HG02759 (cell line): ENCODE measurements around the gene BRIP1.
"Not testable (repeated sequence)": the region's sequence is repeated elsewhere in the genome, so short reads cannot be mapped to it uniquely, and the experiment has no call there.

Experiments used
- ATAC-seq: cut with Tn5 transposase; IDR thresholded peaks from one replicate; pipeline ENCODE4 v1.9.1; 2021; ENCODE audit warnings: mild to moderate bottlenecking, moderate library complexity; ENCODE audit not compliant: unreplicated experiment

BRIP1 gene

DNA sequence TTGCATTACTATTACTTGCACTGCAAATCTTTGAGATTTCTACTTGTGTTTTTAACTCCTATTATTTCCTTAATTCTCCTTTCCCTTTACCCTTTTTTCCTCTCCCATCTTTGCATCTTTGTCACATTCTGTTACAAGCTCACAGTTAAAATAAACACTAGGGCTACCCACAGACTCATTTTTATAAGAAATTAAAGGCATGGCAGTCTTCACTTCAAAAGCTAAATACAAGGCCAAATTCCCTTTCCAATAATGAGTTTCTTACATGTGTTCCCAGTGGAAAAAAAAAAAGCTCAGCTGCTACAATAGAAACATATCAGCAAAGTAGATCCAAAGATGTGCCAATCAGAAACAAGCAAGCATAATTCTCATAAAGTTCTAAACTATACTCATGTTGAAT lies 3.7 kb upstream of the BRIP1 start:
- ATAC-seq: no peak

DNA sequence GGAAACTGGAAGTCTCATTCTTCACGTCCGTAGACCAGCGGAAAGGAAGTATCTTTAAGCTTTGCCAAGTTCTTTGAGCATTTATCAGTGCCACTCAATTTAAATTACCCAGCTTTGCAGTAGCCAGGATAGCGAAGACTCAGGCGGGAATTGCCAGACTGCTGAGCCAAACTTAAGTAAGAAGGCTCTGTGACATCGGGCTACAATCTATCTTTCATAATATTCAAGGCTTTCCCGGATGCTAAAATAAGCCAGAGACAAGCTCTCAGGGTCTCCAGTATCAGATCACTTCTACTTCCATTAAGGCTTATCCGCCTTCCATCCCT lies 436 bp upstream of the BRIP1 start:
- peak; percentile 18 for ATAC-seq

DNA sequence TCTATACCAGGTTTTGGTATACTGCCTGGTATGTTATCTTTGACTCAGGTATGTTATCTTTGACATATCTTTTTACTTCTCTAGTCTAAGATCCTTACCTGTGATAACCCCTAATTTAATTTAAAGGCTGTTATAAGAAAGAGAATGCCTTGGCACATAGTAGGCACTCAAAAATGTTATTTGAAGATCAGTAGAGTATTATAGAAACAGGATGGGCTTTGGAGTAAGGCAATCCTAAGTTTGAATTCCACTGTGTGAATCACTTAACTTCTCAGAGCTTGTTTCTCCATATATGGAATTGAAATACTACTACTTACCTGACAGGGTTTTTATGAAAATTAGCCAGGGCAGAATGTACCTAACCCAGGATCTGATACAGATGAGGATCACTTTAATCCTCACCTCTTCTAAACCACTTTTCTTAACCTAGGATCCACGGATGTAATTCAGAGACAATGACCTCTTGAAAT lies 1.2 kb downstream of the BRIP1 start:
- no peak for ATAC-seq

- not testable (repeated sequence) for ATAC-seq
Observed at GRCh38 chr17:61860397-61860796, 2.9 kb downstream of the BRIP1 start.

DNA sequence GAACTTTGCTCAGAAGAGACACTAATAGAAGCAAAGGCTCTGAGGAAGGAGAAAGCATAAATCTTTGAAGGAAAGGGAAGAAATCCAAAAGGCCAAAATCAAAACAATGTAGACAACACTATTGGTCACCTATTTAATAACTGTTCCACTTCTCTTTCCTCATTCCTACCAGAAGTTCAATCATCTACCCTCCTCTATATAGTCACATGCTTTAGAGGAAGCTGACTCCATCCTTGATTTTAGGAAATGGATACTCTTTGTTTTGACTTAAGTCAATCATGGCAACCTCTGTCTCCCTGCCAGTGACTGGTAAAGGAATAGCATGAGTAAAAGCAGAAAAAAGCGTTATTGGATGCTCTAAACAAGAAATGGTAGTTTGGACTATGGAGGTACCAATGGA lies 7.3 kb downstream of the BRIP1 start:
- ATAC-seq: no peak

- no peak for ATAC-seq
Observed at GRCh38 chr17:61852857-61853256, 10.5 kb downstream of the BRIP1 start.

- ATAC-seq: no peak
Observed at GRCh38 chr17:61849674-61850073, 13.7 kb downstream of the BRIP1 start.

DNA sequence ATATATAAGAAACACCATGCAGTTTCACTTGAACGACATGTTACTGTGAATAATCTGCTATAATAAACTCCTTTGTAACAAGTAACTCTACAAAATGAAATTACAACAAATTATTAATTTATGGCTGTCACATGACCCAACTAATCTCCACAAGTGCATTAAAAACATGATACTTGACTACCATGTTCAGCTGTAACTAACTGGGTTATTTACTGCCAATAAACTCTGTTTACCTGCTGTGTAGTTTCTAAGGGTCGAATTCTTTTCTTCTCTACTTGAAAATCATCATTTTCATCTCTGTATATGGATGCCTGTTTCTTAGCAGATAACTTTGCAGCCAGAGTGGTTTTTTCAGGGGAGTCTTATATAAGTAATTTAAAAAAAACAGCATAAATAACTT lies 14.4 kb downstream of the BRIP1 start:
- no peak for ATAC-seq

DNA sequence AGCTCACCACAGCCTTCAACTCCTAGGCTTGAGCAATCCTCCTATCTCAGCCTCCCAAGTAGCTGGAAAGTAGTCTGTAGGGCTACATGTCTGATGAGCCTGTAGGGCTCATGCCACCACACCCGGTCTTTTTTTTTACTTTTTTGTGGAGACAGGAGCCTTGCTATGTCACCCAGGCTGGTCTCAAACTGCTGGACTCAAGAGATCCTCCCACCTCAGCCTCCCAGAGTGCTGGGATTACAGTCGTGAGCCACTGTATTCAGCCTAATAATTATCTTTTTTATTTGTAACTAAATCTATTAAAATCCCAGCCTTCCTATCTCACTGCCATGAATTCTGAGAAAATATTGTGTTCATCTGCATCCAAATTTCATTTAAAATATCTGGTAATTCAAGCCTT lies 15.1 kb downstream of the BRIP1 start:
- no peak for ATAC-seq

GRCh38 chr17:61847659-61848058 lies 15.7 kb downstream of the BRIP1 start:
- ATAC-seq: no peak

GRCh38 chr17:61846761-61847375 lies 16.5 kb downstream of the BRIP1 start:
- ATAC-seq: no peak

DNA sequence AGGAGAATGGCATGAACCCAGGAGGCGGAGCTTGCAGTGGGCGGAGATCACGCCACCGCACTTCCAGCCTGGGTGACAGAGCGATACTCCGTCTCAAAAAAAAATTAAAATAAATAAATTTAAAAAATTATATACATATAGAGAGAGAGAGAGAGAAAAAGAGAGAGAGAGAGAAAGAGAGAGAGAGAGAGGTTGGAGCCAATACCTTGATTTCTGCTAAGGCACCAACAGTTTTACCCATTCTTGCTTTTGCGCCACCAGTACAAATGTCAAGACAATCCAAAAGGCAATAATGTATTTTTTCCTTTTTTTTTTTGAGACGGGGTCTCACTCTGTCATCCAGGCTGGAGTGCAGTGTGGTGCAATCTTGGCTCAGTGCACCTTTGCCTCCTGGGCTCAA lies 17.2 kb downstream of the BRIP1 start:
- ATAC-seq: no peak

GRCh38 chr17:61843435-61843834 lies 19.9 kb downstream of the BRIP1 start:
- ATAC-seq: no peak

GRCh38 chr17:61842899-61843298 lies 20.4 kb downstream of the BRIP1 start:
- no peak for ATAC-seq

- no peak for ATAC-seq
Observed at GRCh38 chr17:61839300-61839786, 24.0 kb downstream of the BRIP1 start.

DNA sequence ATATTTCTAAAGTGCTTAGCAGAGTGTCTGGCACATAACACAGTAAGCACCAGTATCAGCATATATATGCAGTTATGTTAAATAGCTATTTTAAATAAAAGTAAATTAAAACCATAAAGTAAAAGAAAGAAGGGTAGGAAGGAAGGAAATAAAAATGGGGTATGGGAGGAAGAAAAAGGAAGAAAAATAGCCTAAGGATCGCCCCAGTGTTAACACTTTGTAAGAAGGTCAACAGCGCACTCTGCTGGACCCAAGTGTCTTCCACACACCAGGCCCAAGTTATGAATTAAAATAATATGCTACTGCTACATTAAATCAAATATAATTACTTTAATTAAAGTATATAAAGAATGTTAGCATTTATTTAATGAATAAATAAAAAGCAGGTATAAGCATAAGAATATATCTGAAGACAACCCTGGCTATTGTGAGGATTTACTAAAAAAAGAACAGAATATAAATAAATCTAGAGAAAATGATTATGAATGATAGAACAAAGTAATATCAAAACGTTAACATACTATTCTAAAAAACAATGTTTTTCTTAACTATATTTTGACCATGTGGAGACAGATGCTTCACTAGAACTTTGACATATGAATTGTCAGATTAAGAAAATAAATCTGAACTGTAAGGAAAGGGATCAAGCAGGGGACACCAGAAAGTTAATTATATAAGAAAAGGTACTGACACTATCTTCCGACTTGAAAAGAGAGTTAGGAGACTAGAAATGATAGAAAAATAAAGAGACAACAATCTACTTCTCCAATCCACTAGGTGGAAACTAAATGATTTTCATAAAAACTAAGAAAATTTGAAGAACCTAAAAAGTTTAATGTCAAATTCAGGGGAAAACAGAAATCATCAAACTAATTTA lies 25.9 kb downstream of the BRIP1 start:
- ATAC-seq: no peak

- ATAC-seq: no peak
Observed at GRCh38 chr17:61836266-61837174, 26.8 kb downstream of the BRIP1 start.

- no peak for ATAC-seq
Observed at GRCh38 chr17:61835606-61836005, 27.7 kb downstream of the BRIP1 start.

- ATAC-seq: no peak
Observed at GRCh38 chr17:61834610-61835009, 28.7 kb downstream of the BRIP1 start.

DNA sequence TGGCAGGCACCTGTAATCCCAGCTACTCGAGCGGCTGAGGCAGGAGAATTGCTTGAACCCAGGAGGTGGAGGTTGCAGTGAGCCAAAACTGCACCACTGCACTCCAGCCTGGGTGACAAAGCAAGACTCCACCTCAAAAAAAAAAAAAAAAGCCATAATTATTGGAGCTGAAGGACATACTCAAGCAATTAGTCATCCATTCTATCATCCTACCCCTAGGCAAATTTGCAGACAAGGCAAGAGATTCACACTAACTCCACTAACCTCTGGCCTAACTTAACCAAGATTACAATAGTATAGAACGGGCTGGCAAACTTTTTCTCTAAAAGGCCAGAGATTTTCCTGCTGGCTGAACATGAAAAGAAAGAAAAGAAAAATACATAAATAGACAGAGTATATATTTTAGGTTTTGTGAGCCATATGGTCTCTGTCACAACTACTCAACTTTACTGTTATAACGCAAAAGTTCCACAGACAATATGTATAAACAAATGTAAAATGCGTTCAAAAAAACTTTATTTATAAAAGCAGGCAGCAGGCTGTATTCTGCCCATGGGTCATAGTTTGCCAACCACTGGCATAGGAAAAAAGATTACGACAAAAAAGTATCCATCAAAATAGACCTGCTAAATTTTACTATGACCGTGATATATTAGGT lies 29.7 kb downstream of the BRIP1 start:
- ATAC-seq: no peak

DNA sequence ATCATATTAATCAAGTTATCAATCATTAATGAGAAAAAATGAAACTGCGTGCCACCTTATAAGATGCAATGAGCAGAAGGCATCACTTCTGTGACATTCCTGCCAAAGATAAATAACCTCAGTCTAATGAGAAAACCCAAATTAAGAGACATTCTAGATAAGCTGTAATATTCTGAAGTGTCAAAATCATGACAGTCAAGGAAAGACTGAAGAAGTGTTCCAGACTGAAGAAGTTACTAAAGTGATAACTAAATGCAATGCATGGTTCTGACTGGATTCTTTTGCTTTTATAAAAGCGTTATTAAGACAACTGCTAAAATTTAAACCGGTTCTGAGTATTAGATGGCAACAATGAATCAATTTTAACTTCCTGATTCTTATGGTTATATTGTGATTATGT lies 30.9 kb downstream of the BRIP1 start:
- no peak for ATAC-seq
